H9 (cell line): ENCODE results near the gene DNAJC10. TPM values are rescaled to one million over a fixed set of nuclear protein-coding genes. Genes with fewer than 3 reads are reported as not detected.

ENCODE experiments used
- DNase-seq: peaks from one replicate; pipeline ENCODE4 v3.0.0-alpha.2; 2017
- H2AFZ ChIP-seq: one replicate; pipeline ENCODE4 v1.6.1; 2013; ENCODE audit warnings: mild to moderate bottlenecking, low read length, control low read depth, moderate library complexity
- H2AK5ac ChIP-seq: 2 replicates; pipeline ENCODE4 v1.6.1; 2013; ENCODE audit warnings: low read length, control low read depth, mixed read lengths; ENCODE audit not compliant: insufficient read length
- H2BK120ac ChIP-seq: one replicate; pipeline ENCODE4 v1.6.1; 2013; ENCODE audit warnings: low read depth, mild to moderate bottlenecking, low read length, control low read depth, inconsistent platforms; ENCODE audit not compliant: poor library complexity, severe bottlenecking
- H2BK12ac ChIP-seq: 2 replicates; pipeline ENCODE4 v1.6.1; 2013; ENCODE audit warnings: low read length, control low read depth, mixed read lengths, low read depth; ENCODE audit not compliant: insufficient read length
- H2BK15ac ChIP-seq: 2 replicates; pipeline ENCODE4 v1.6.1; 2013; ENCODE audit warnings: low read depth, low read length, control low read depth
- H2BK20ac ChIP-seq: one replicate; pipeline ENCODE4 v1.6.1; 2013; ENCODE audit warnings: low read depth, mild to moderate bottlenecking, low read length, control low read depth, inconsistent platforms; ENCODE audit not compliant: poor library complexity, severe bottlenecking
- H2BK5ac ChIP-seq: 2 replicates; pipeline ENCODE4 v1.6.1; 2013; ENCODE audit warnings: low read length, control low read depth, mixed read lengths; ENCODE audit not compliant: insufficient read length
- H3K14ac ChIP-seq: 2 replicates; pipeline ENCODE4 v1.6.1; 2013; ENCODE audit warnings: low read length, control low read depth; ENCODE audit not compliant: insufficient read depth
- H3K18ac ChIP-seq: 2 replicates; pipeline ENCODE4 v1.6.1; 2013; ENCODE audit warnings: low read depth, mild to moderate bottlenecking, mixed read lengths, low read length, control low read depth; ENCODE audit not compliant: insufficient read length
- H3K23ac ChIP-seq: 2 replicates; pipeline ENCODE4 v1.6.1; 2013; ENCODE audit warnings: low read length, control low read depth, mixed read lengths, low read depth; ENCODE audit not compliant: insufficient read length
- H3K23me2 ChIP-seq: 2 replicates; pipeline ENCODE4 v1.6.1; 2013; ENCODE audit warnings: low read depth, mild to moderate bottlenecking, mixed read lengths, low read length, control low read depth; ENCODE audit not compliant: insufficient read length, poor library complexity, severe bottlenecking
- H3K27ac ChIP-seq: 2 replicates; pipeline ENCODE4 v1.5.1; 2013; ENCODE audit warnings: low read length, control low read depth, mixed read lengths, low read depth; ENCODE audit not compliant: insufficient read length
- H3K27me3 ChIP-seq: 2 replicates; pipeline ENCODE4 v1.6.1; 2013; ENCODE audit warnings: low read length, control low read depth, inconsistent platforms; ENCODE audit not compliant: insufficient read depth
- H3K4ac ChIP-seq: 2 replicates; pipeline ENCODE4 v1.6.1; 2013; ENCODE audit warnings: low read depth, mild to moderate bottlenecking, control low read depth, inconsistent platforms, low read length, moderate library complexity
- H3K4me1 ChIP-seq: 2 replicates; pipeline ENCODE4 v1.6.1; 2013; ENCODE audit warnings: low read length, control low read depth, inconsistent platforms; ENCODE audit not compliant: insufficient read depth
- H3K4me2 ChIP-seq: 2 replicates; pipeline ENCODE4 v1.6.1; 2013; ENCODE audit warnings: low read length, control low read depth, mixed read lengths; ENCODE audit not compliant: insufficient read length, insufficient read depth
- H3K56ac ChIP-seq: 2 replicates; pipeline ENCODE4 v1.6.1; 2013; ENCODE audit warnings: low read depth, mild to moderate bottlenecking, mixed read lengths, low read length, control low read depth; ENCODE audit not compliant: insufficient read length
- H3K79me1 ChIP-seq: 2 replicates; pipeline ENCODE4 v1.6.1; 2013; ENCODE audit warnings: low read depth, mild to moderate bottlenecking, moderate library complexity, low read length, control low read depth, inconsistent platforms; ENCODE audit not compliant: insufficient read depth, poor library complexity, severe bottlenecking
- H3K79me2 ChIP-seq: 2 replicates; pipeline ENCODE4 v1.6.1; 2013; ENCODE audit warnings: low read length, control low read depth, inconsistent platforms; ENCODE audit not compliant: insufficient read depth
- H3K9ac ChIP-seq: 2 replicates; pipeline ENCODE4 v1.6.1; 2013; ENCODE audit warnings: low read length, control low read depth, mixed read lengths; ENCODE audit not compliant: insufficient read length; ENCODE audit errors: extremely low read depth
- H3K9me3 ChIP-seq: one replicate; pipeline ENCODE4 v1.6.1; 2013; ENCODE audit warnings: low read depth, low read length, inconsistent platforms; ENCODE audit not compliant: control insufficient read depth
- H3T11ph ChIP-seq: one replicate; pipeline ENCODE4 v1.6.1; 2013; ENCODE audit warnings: mild to moderate bottlenecking, low read length, control low read depth, inconsistent platforms
- H4K20me1 ChIP-seq: one replicate; pipeline ENCODE4 v1.6.1; 2013; ENCODE audit not compliant: control insufficient read depth, insufficient read length, insufficient read depth
- H4K5ac ChIP-seq: 2 replicates; pipeline ENCODE4 v1.6.1; 2013; ENCODE audit warnings: low read depth, mild to moderate bottlenecking, mixed read lengths, low read length, control low read depth; ENCODE audit not compliant: insufficient read length
- H4K8ac ChIP-seq: replicated peaks from 2 replicates; pipeline ENCODE4 v1.6.1; 2013; ENCODE audit warnings: low read length, control low read depth, mixed read lengths, low read depth; ENCODE audit not compliant: insufficient read length
- H4K91ac ChIP-seq: 2 replicates; pipeline ENCODE4 v1.6.1; 2013; ENCODE audit warnings: low read depth, mild to moderate bottlenecking, moderate library complexity, mixed read lengths, low read length, control low read depth; ENCODE audit not compliant: insufficient read length
- H3K27ac Mint-ChIP-seq, 3 experiments: 2 replicates in 2 of 3; 3 replicates in 1 of 3; pipeline ENCODE4 v1.8.0; 2020 to 2021; ENCODE audit warnings: mixed read lengths in 3 of 3, mild to moderate bottlenecking in 1 of 3, moderate library complexity in 1 of 3
- H3K27me3 Mint-ChIP-seq: 2 replicates; pipeline ENCODE4 v1.8.0; 2021; ENCODE audit warnings: low read depth, mild to moderate bottlenecking, moderate library complexity, mixed read lengths
- H3K36me3 Mint-ChIP-seq, 3 experiments: 2 replicates in 2 of 3; 3 replicates in 1 of 3; pipeline ENCODE4 v1.8.0; 2020 to 2021; ENCODE audit warnings: low read depth in 3 of 3, mixed read lengths in 3 of 3; ENCODE audit not compliant: insufficient read depth in 1 of 3
- H3K4me1 Mint-ChIP-seq, 2 experiments: 2 replicates each; pipeline ENCODE4 v1.8.0; 2020; ENCODE audit warnings: mixed read lengths in 2 of 2
- H3K4me3 Mint-ChIP-seq, 2 experiments: 2 replicates in 1 of 2; 3 replicates in 1 of 2; pipeline ENCODE4 v1.8.0; 2020 to 2021; ENCODE audit warnings: mild to moderate bottlenecking in 2 of 2, mixed read lengths in 2 of 2, moderate library complexity in 1 of 2
- H3K9me3 Mint-ChIP-seq, 2 experiments: 2 replicates in 1 of 2; 3 replicates in 1 of 2; pipeline ENCODE4 v1.8.0; 2020; ENCODE audit warnings: mild to moderate bottlenecking in 2 of 2, mixed read lengths in 2 of 2, moderate library complexity in 1 of 2
- CTCF ChIP-seq: fragments of 200-600 bp; sonication (generic); conservative IDR thresholded peaks from 3 replicates; pipeline ENCODE4 v1.8.0; 2021; ENCODE audit warnings: antibody characterized with exemption, mild to moderate bottlenecking
- WGBS: extraction: QIAGEN DNeasy Blood & Tissue Kit; methylation state at CpG from one replicate; pipeline ENCODE4 v1.1.7; 2013; ENCODE audit warnings: missing lambda C conversion rate, low lambda C conversion rate, mixed read lengths; ENCODE audit not compliant: insufficient read length; ENCODE audit errors: extremely low coverage; 5-methylcytosine and 5-hydroxymethylcytosine counted together
- total RNA-seq: library from RNA; stranded (reverse); gene quantifications from 2 replicates; pipeline ENCODE4 v1.2.1, GENCODE V29; 2021

The DNAJC10 gene
- total RNA-seq, 1 experiment from 2014 or later = 129 TPM

GRCh38 chr2:182680837-182681236, 35.2 kb upstream of the DNAJC10 start:
- no CpG with 5 or more reads among the region's 1 CpG for WGBS
- H3K4me2 ChIP-seq = no peak overlapping the region
- H3K4me1 ChIP-seq = no peaks in the 10 kb centered on the region
- TF ChIP-seq CTCF = no peak
- H4K20me1 ChIP-seq = no peaks in the 10 kb centered on the region
- no peak overlapping the region for H3K14ac ChIP-seq
- H3K27ac Mint-ChIP-seq = no peak overlapping the region
- H3K23me2 ChIP-seq = no peaks in the 10 kb centered on the region
- H2AFZ ChIP-seq = no peak overlapping the region
- no peak overlapping the region for H2BK120ac ChIP-seq
- no peaks in the 10 kb centered on the region for H3K4me1 Mint-ChIP-seq
- peaks cover 0 to 5% (median 0%) of the 10 kb centered on the region in 3 experiments; a peak in 3 of 7 replicates for H3K36me3 Mint-ChIP-seq
- no peak overlapping the region for H2BK15ac ChIP-seq
- no peak overlapping the region for H4K91ac ChIP-seq
- H3K56ac ChIP-seq = no peak overlapping the region
- no peaks in the 10 kb centered on the region for H3K79me2 ChIP-seq
- no peak overlapping the region for H4K8ac ChIP-seq
- no peak overlapping the region for H3K4ac ChIP-seq
- no peak overlapping the region for H3K23ac ChIP-seq
- H3K4me3 Mint-ChIP-seq = no peak overlapping the region
- peaks cover 0 to 4% of the 10 kb centered on the region in 2 experiments; a peak in 1 of 5 replicates for H3K9me3 Mint-ChIP-seq
- H4K5ac ChIP-seq = no peak overlapping the region
- no peaks in the 10 kb centered on the region for H3K9me3 ChIP-seq
- DNase-seq = no peak
- no peak overlapping the region for H2BK12ac ChIP-seq
- no peak overlapping the region for H3K18ac ChIP-seq
- no peak overlapping the region for H3K27ac ChIP-seq
- H3K27me3 ChIP-seq = no peaks in the 10 kb centered on the region
- no peak overlapping the region for H2AK5ac ChIP-seq
- H3K79me1 ChIP-seq = no peaks in the 10 kb centered on the region
- peaks cover 2% of the 10 kb centered on the region; the same call in 1 of the 2 replicates for H3K27me3 Mint-ChIP-seq
- H3T11ph ChIP-seq = no peak overlapping the region
- H2BK20ac ChIP-seq = no peak overlapping the region
- no peak overlapping the region for H3K9ac ChIP-seq
- H2BK5ac ChIP-seq = no peak overlapping the region
